Liver (tissue), 9 donors: ENCODE results near the gene RTP2. TPM values are rescaled to one million over a fixed set of nuclear protein-coding genes. Genes with fewer than 3 reads are reported as not detected.
A peak's percentile ranks its signal among the peaks of the same experiment; 100 is the strongest.

ENCODE experiments used
- DNase-seq: peaks from one replicate; pipeline ENCODE4 v3.0.0-alpha.2; 2017; ENCODE audit warnings: low spot score
- H3K27ac ChIP-seq, 2 donors: one replicate each; pipeline ENCODE4 v1.7.0; 2013; ENCODE audit warnings: inconsistent platforms in 2 of 2, low read length in 2 of 2, control low read depth in 1 of 2, low read depth in 1 of 2, mild to moderate bottlenecking in 1 of 2
- H3K27me3 ChIP-seq, 4 donors: one replicate each; pipeline versions ENCODE4 v1.6.1 to v1.7.0; 2013; ENCODE audit warnings: low read length in 3 of 4, inconsistent platforms in 1 of 4, mild to moderate bottlenecking in 1 of 4, moderate library complexity in 1 of 4; ENCODE audit not compliant: control insufficient read depth in 4 of 4, insufficient read depth in 4 of 4
- H3K36me3 ChIP-seq, 4 donors: one replicate each; pipeline versions ENCODE4 v1.6.1 to v1.7.0; 2013; ENCODE audit warnings: low read length in 3 of 4, mild to moderate bottlenecking in 3 of 4, low read depth in 1 of 4, moderate library complexity in 1 of 4; ENCODE audit not compliant: control insufficient read depth in 4 of 4, insufficient read depth in 3 of 4
- H3K4me1 ChIP-seq, 4 donors: one replicate each; pipeline versions ENCODE4 v1.6.1 to v1.7.0; 2013; ENCODE audit warnings: low read length in 3 of 4, mild to moderate bottlenecking in 3 of 4, moderate library complexity in 1 of 4; ENCODE audit not compliant: control insufficient read depth in 4 of 4, insufficient read depth in 4 of 4
- H3K4me3 ChIP-seq, 3 donors: one replicate each; pipeline versions ENCODE4 v1.6.1 to v1.7.0; 2013; ENCODE audit warnings: low read length in 3 of 3, control low read depth in 1 of 3, low read depth in 1 of 3, mild to moderate bottlenecking in 1 of 3
- H3K9ac ChIP-seq, 2 donors: one replicate each; pipeline ENCODE4 v1.7.0; 2013; ENCODE audit warnings: low read length in 2 of 2, mild to moderate bottlenecking in 2 of 2, moderate library complexity in 2 of 2, control low read depth in 1 of 2, low read depth in 1 of 2
- H3K9me3 ChIP-seq, 4 donors: one replicate each; pipeline versions ENCODE4 v1.6.1 to v1.7.0; 2013; ENCODE audit warnings: low read length in 3 of 4; ENCODE audit not compliant: control insufficient read depth in 4 of 4
- EGR1 ChIP-seq, 2 donors: IDR thresholded peaks; 2 replicates each; pipeline ENCODE4 v1.6.1; 2016 to 2018; ENCODE audit warnings: antibody characterized with exemption in 2 of 2, low read depth in 2 of 2
- FOXA1 ChIP-seq: IDR thresholded peaks from 2 replicates; pipeline ENCODE4 v1.6.1; 2016; ENCODE audit warnings: antibody characterized with exemption
- FOXA2 ChIP-seq: IDR thresholded peaks from 2 replicates; pipeline ENCODE4 v1.6.1; 2016; ENCODE audit warnings: antibody characterized with exemption
- GABPA ChIP-seq, 2 donors: IDR thresholded peaks in 1 of 2; conservative IDR thresholded peaks in 1 of 2; 2 replicates each; pipeline ENCODE4 v1.6.1; 2016; ENCODE audit warnings: antibody characterized with exemption in 2 of 2, mild to moderate bottlenecking in 1 of 2, moderate library complexity in 1 of 2
- HNF4A ChIP-seq, 2 donors: conservative IDR thresholded peaks; 2 replicates each; pipeline ENCODE4 v1.6.1; 2016; ENCODE audit warnings: antibody characterized with exemption in 2 of 2, mild to moderate bottlenecking in 2 of 2
- HNF4G ChIP-seq: IDR thresholded peaks from 2 replicates; pipeline ENCODE4 v1.6.1; 2016; ENCODE audit warnings: antibody characterized with exemption
- JUND ChIP-seq, 2 donors: IDR thresholded peaks; 2 replicates each; pipeline ENCODE4 v1.6.1; 2016; ENCODE audit warnings: antibody characterized with exemption in 2 of 2
- NR2F2 ChIP-seq: IDR thresholded peaks from 2 replicates; pipeline ENCODE4 v1.6.1; 2016; ENCODE audit warnings: antibody characterized with exemption
- RAD21 ChIP-seq, 2 donors: IDR thresholded peaks; 2 replicates each; pipeline ENCODE4 v1.6.1; 2016; ENCODE audit warnings: antibody characterized with exemption in 2 of 2, mild to moderate bottlenecking in 2 of 2
- RXRA ChIP-seq, 2 donors: IDR thresholded peaks; 2 replicates each; pipeline ENCODE4 v1.6.1; 2017 to 2018; ENCODE audit warnings: antibody characterized with exemption in 2 of 2, mild to moderate bottlenecking in 1 of 2
- TAF1 ChIP-seq: conservative IDR thresholded peaks from 2 replicates; pipeline ENCODE4 v1.6.1; 2016; ENCODE audit warnings: antibody characterized with exemption, mild to moderate bottlenecking
- YY1 ChIP-seq: IDR thresholded peaks from 2 replicates; pipeline ENCODE4 v1.6.1; 2016; ENCODE audit warnings: antibody characterized with exemption, mild to moderate bottlenecking
- WGBS: extraction: QIAGEN DNeasy Blood & Tissue Kit; methylation state at CpG from one replicate; pipeline ENCODE4 v1.1.7; 2013; 5-methylcytosine and 5-hydroxymethylcytosine counted together
- polyA plus RNA-seq, 2 donors: library from polyadenylated mRNA; stranded (reverse) in 1 of 2; unstranded in 1 of 2; fragments of 200-250 nt in 1 of 2; fragments of >200 nt in 1 of 2; fragmentation: Nextera tagmentation in 1 of 2; extraction: Ambion mirVana in 1 of 2; gene quantifications; one replicate each; pipeline versions ENCODE4 v1.2.1 to v1.2.3, GENCODE V29; 2013 to 2015
- total RNA-seq, 2 donors: library from RNA; depleted of rRNA; stranded (reverse); fragments of >200 nt; gene quantifications; one replicate each; pipeline ENCODE4 v1.2.3, GENCODE V29; 2014
- TF ChIP-seq, protein P1 (sequence below): IDR thresholded peaks from 2 replicates; pipeline ENCODE4 v1.6.1; 2016; ENCODE audit warnings: antibody characterized with exemption
- TF ChIP-seq, protein P2 (sequence below): IDR thresholded peaks from 2 replicates; pipeline ENCODE4 v1.6.1; 2016; ENCODE audit warnings: antibody characterized with exemption, mild to moderate bottlenecking
- TF ChIP-seq, protein P3 (sequence below): IDR thresholded peaks from 2 replicates; pipeline ENCODE4 v1.6.1; 2016; ENCODE audit warnings: antibody characterized with exemption
- TF ChIP-seq, protein P4 (sequence below): IDR thresholded peaks from 2 replicates; pipeline ENCODE4 v1.6.1; 2016; ENCODE audit warnings: antibody characterized with exemption
- donor health status: healthy.
- donor health status: healthy.
- donor health status: healthy.
- donor health status: healthy.
- donor health status: healthy.

Gene RTP2
- total and polyA plus RNA-seq, 4 donors: not detected

DNA sequence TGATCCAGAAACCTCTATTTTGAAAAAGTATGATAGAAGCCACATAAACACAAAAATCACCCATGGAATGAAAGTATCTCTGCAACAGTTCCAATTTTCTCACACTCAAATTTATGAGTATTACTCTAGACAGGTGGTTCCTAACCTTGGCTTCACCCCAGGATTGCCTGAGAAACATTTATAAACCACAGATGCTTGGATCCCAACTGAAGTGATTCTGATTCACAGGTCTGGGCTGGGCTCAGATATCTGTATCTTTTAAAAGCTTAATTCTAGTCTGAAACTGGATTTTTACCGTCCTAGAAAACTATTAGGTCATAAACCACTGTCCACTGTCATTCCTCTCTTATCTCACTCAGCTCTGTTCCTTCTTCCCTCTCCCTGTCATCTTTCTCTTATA, 24.8 kb downstream of the RTP2 start:
- TF ChIP-seq HNF4A (conservative IDR thresholded peaks at IDR 0.05) (no peak), EGR1 (IDR thresholded peaks at IDR 0.05; ENCODE audit: low read depth in 2 of 2) (no peak), RXRA (IDR thresholded peaks at IDR 0.05) (no peak)

DNA sequence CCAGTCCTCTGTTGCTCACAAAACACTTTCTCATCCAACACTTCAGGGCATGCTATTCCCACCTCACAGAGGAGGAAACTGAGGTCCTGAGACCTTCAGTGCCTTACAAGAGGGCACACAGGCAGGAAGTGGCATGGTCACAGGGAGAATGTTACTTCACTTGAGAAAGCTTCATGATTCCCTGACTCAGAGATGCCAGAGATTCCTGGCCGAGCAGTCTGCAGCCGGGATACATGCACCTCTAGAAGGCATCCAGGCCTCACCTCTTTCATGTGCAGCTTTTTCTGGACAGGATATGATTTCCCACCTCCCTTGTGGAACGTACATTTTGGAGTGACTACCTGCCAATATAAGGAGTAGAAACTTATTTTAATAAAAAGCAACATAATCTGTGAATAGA, 29.3 kb downstream of the RTP2 start:
- WGBS: 71% methylated on average over 3 of the region's 3 CpGs
- no peak overlapping the region for H3K4me3 ChIP-seq
- no peak overlapping the region for H3K9ac ChIP-seq
- TF ChIP-seq HNF4A (conservative IDR thresholded peaks at IDR 0.05) (no peak), YY1 (no peak), NR2F2 (no peak), GABPA (IDR thresholded peaks at IDR 0.05 in 1 of 2, conservative IDR thresholded peaks at IDR 0.05 in 1 of 2) (no peak), HNF4G (no peak), RXRA (IDR thresholded peaks at IDR 0.05) (no peak), JUND (IDR thresholded peaks at IDR 0.05) (no peak), RAD21 (IDR thresholded peaks at IDR 0.05) (no peak), EGR1 (IDR thresholded peaks at IDR 0.05; ENCODE audit: low read depth in 2 of 2) (no peak), TAF1 (no peak), FOXA1 (no peak)
- TF ChIP-seq, protein P1, sequence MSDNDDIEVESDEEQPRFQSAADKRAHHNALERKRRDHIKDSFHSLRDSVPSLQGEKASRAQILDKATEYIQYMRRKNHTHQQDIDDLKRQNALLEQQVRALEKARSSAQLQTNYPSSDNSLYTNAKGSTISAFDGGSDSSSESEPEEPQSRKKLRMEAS: no peak
- TF ChIP-seq, protein P2, sequence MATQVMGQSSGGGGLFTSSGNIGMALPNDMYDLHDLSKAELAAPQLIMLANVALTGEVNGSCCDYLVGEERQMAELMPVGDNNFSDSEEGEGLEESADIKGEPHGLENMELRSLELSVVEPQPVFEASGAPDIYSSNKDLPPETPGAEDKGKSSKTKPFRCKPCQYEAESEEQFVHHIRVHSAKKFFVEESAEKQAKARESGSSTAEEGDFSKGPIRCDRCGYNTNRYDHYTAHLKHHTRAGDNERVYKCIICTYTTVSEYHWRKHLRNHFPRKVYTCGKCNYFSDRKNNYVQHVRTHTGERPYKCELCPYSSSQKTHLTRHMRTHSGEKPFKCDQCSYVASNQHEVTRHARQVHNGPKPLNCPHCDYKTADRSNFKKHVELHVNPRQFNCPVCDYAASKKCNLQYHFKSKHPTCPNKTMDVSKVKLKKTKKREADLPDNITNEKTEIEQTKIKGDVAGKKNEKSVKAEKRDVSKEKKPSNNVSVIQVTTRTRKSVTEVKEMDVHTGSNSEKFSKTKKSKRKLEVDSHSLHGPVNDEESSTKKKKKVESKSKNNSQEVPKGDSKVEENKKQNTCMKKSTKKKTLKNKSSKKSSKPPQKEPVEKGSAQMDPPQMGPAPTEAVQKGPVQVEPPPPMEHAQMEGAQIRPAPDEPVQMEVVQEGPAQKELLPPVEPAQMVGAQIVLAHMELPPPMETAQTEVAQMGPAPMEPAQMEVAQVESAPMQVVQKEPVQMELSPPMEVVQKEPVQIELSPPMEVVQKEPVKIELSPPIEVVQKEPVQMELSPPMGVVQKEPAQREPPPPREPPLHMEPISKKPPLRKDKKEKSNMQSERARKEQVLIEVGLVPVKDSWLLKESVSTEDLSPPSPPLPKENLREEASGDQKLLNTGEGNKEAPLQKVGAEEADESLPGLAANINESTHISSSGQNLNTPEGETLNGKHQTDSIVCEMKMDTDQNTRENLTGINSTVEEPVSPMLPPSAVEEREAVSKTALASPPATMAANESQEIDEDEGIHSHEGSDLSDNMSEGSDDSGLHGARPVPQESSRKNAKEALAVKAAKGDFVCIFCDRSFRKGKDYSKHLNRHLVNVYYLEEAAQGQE: no peak
- TF ChIP-seq, protein P3, sequence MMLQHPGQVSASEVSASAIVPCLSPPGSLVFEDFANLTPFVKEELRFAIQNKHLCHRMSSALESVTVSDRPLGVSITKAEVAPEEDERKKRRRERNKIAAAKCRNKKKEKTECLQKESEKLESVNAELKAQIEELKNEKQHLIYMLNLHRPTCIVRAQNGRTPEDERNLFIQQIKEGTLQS: no peak
- no peaks in the 10 kb centered on the region for H3K36me3 ChIP-seq
- no peaks in the 10 kb centered on the region for H3K4me1 ChIP-seq
- H3K27me3 ChIP-seq: peaks cover 0 to 8% (median 2%) of the 10 kb centered on the region in 4 donors
- no peak overlapping the region for H3K27ac ChIP-seq
- no peak for DNase-seq
- no peaks in the 10 kb centered on the region for H3K9me3 ChIP-seq

More for the DNA sequence above, 24.8 kb downstream of the RTP2 start:
- 52% methylated on average over 1 of the region's 1 CpG for WGBS
- H3K9ac ChIP-seq: no peak overlapping the region
- no peaks in the 10 kb centered on the region for H3K9me3 ChIP-seq
- no peak overlapping the region for H3K27ac ChIP-seq
- no peak overlapping the region for H3K4me3 ChIP-seq
- H3K36me3 ChIP-seq: no peaks in the 10 kb centered on the region
- H3K27me3 ChIP-seq: no peaks in the 10 kb centered on the region
- DNase-seq: no peak
- peaks cover 0 to 7% (median 1%) of the 10 kb centered on the region in 4 donors for H3K4me1 ChIP-seq

DNA sequence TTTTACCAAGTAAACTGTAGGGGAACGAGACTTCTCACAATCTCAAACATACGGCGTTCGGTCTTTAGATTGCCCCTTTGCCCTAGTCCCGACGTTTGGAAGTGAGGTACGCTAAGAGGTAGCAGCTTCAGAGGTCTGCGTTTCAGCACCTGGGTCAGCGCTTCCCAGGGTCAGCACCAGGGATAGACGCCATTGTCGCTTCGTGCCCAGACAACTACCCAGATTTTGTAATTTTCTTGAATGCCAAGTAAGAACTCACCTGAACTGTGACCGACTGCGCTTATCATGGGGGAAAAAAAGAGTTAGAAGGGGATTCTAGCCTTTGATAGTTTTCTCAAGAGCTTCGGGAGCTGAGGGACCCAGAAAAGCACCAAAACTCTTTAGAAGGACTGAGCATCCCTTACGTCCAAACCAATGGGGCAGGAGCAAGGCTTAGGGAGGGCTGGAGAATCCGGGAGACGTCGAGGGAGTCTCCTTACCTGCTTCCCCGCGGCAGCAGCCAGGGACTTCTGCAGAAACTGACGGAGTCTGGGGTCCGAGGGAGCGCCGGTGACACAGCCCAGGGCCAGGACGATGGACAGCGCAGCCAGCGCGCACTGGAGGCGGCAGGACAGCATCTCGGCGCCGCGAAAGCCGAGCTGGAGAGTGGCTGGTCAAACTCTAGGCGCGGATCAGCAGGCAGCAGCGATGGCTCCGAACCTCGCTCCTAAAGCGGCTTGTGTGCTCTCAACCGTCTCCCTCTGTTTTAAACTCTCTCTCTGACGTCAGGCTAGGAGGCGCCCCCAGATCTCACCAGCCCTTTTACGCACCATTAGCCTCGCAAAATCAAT, 32.5 kb downstream of the RTP2 start, which contains the start of gene SST:
TSS of gene SST (minus strand) at position 720 of the 830 bp plus-strand sequence. CDS start at position 617, 103 bp downstream.
- DNase-seq: peak; percentile 50
- peaks cover 0 to 8% (median 2%) of the 10 kb centered on the region in 4 donors for H3K27me3 ChIP-seq
- no peak within 1 kb of the TSS for H3K9ac ChIP-seq
- H3K4me1 ChIP-seq: no peaks in the 10 kb centered on the region
- H3K9me3 ChIP-seq: no peaks in the 10 kb centered on the region
- H3K27ac ChIP-seq: no peak within 1 kb of the TSS
- no peak within 1 kb of the TSS for H3K4me3 ChIP-seq
- no peaks in the 10 kb centered on the region for H3K36me3 ChIP-seq
- whole genome bisulfite sequencing: 12% methylated on average over 46 of the region's 46 CpGs
- TF ChIP-seq RXRA (IDR thresholded peaks at IDR 0.05) (no peak), YY1 (peak; percentile 74), RAD21 (IDR thresholded peaks at IDR 0.05) (no peak), HNF4A (conservative IDR thresholded peaks at IDR 0.05) (no peak), FOXA2 (no peak), NR2F2 (no peak), FOXA1 (no peak)
- TF ChIP-seq, protein P2: peak; percentile 99
- TF ChIP-seq, protein P3: no peak
- TF ChIP-seq, protein P4, sequence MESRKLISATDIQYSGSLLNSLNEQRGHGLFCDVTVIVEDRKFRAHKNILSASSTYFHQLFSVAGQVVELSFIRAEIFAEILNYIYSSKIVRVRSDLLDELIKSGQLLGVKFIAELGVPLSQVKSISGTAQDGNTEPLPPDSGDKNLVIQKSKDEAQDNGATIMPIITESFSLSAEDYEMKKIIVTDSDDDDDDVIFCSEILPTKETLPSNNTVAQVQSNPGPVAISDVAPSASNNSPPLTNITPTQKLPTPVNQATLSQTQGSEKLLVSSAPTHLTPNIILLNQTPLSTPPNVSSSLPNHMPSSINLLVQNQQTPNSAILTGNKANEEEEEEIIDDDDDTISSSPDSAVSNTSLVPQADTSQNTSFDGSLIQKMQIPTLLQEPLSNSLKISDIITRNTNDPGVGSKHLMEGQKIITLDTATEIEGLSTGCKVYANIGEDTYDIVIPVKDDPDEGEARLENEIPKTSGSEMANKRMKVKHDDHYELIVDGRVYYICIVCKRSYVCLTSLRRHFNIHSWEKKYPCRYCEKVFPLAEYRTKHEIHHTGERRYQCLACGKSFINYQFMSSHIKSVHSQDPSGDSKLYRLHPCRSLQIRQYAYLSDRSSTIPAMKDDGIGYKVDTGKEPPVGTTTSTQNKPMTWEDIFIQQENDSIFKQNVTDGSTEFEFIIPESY: no peak
